GM12892 (cell line): ENCODE results near the gene ZBTB12.

Experiments used
- POLR2A ChIP-seq: IDR thresholded peaks from 2 replicates; pipeline ENCODE4 v1.6.1; 2011; ENCODE audit warnings: low read depth, low read length, control low read depth
- POLR2AphosphoS5 ChIP-seq: IDR thresholded peaks from 2 replicates; pipeline ENCODE4 v1.6.1; 2011; ENCODE audit warnings: low read depth, low read length, control low read depth
- TAF1 ChIP-seq: IDR thresholded peaks from 2 replicates; pipeline ENCODE4 v1.6.1; 2011; ENCODE audit warnings: low read depth, mild to moderate bottlenecking, control low read depth, low read length, borderline replicate concordance

- TF ChIP-seq POLR2AphosphoS5 (peak; percentile 96), POLR2A (peak; percentile 98), TAF1 (peak; percentile 64; the same call in 1 of the 2 replicates)
These were observed 39.3 kb downstream of the ZBTB12 start, which contains the start of gene NEU1 for GRCh38 chr6:31862344-31863235.
